ENCODE results near the gene CPLX1. TPM values are rescaled to one million over a fixed set of nuclear protein-coding genes. Genes with fewer than 3 reads are reported as not detected.
"Not testable (repeated sequence)": the region's sequence is repeated elsewhere in the genome, so short reads cannot be mapped to it uniquely, and the experiment has no call there.

The CPLX1 gene
- total and polyA plus RNA-seq, 2 donors (not counting 1 experiment from before 2014, with no cell fraction given): 0.03 to 0.66 TPM

DNA sequence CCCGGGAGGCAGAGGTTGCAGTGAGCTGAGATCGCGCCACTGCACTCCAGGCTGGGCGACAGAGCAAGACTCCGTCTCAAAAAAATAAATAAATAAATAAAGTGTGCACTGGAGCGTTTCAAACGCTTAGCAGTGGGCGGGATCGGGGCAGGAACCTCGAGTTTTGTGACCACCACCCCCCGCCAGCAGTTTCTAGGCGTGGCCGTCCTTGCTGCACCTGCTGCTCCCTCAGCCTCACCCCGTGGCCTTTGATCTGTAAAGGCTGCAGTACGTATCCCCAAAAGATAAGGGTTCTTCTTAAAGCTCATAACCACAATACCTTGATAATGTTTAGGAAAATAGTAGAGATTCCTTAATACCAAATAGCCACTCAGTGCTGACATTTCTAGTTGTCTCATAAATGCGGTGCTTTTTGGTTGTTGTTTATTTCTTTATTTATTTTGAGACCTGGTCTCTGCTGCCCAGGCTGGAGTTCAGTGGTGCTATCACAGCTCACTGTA lies 87.1 kb downstream of the CPLX1 start:
- Histone ChIP-seq H3K4me1 (ENCODE audit: control insufficient read depth, extremely low read depth, insufficient read depth, low read length) (no peaks in the 10 kb centered on the region), H3K27ac (ENCODE audit: insufficient read depth, low read length) (no peak overlapping the region), H3K79me2 (ENCODE audit: control insufficient read depth, insufficient read depth, low read length) (no peaks in the 10 kb centered on the region), H2AFZ (ENCODE audit: low read length) (no peak overlapping the region), H3K4me2 (ENCODE audit: extremely low read depth, insufficient read depth, low read length) (no peak overlapping the region), H3K9me3 (ENCODE audit: control insufficient read depth, insufficient read depth, low read depth, low read length) (no peaks in the 10 kb centered on the region), H4K20me1 (ENCODE audit: control insufficient read depth, extremely low read depth, insufficient read depth, low read length) (no peaks in the 10 kb centered on the region), H3K4me3 (replicated peaks in 1 of 4; ENCODE audit: control extremely low read depth in 1 of 4, insufficient read depth in 1 of 4, low read depth in 3 of 4, low read length in 4 of 4) (no peak overlapping the region), H3K27me3 (ENCODE audit: control insufficient read depth, insufficient read depth, low read length) (no peaks in the 10 kb centered on the region), H3K9ac (ENCODE audit: insufficient read depth, low read length) (no peak overlapping the region), H3K36me3 (ENCODE audit: control insufficient read depth, insufficient read depth, low read length) (peaks cover 25% of the 10 kb centered on the region)
- TF ChIP-seq CTCF (conservative IDR thresholded peaks at IDR 0.05 in 1 of 2, IDR thresholded peaks at IDR 0.05 in 1 of 2; ENCODE audit: low read depth in 1 of 2, low read length in 2 of 2) (no peak), EZH2 (IDR thresholded peaks at IDR 0.05; ENCODE audit: low read length, missing control alignments) (no peak)
- no peak for DNase-seq (ENCODE audit: low read depth in 2 of 2)

DNA sequence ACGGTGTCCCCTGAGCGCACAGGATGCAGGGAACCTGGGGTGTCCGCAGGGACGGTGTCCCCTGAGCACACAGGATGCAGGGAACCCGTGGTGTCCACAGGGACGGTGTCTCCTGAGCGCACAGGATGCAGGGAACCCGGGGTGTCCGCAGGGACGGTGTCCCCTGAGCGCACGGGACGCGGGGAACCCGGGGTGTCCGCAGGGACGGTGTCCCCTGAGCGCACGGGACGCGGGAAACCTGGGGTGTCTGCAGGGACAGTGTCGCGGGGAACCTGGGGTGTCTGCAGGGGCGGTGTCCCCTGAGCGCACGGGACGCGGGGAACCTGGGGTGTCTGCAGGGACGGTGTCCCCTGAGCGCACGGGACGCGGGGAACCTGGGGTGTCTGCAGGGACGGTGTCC lies 89.4 kb downstream of the CPLX1 start:
- H4K20me1 ChIP-seq (ENCODE audit: control insufficient read depth, extremely low read depth, insufficient read depth, low read length); H3K27me3 ChIP-seq (ENCODE audit: control insufficient read depth, insufficient read depth, low read length); H3K79me2 ChIP-seq (ENCODE audit: control insufficient read depth, insufficient read depth, low read length); H2AFZ ChIP-seq (ENCODE audit: low read length); H3K27ac ChIP-seq (ENCODE audit: insufficient read depth, low read length); H3K9ac ChIP-seq (ENCODE audit: insufficient read depth, low read length); H3K4me1 ChIP-seq (ENCODE audit: control insufficient read depth, extremely low read depth, insufficient read depth, low read length); H3K4me3 ChIP-seq (replicated peaks in 1 of 4; ENCODE audit: control extremely low read depth in 1 of 4, insufficient read depth in 1 of 4, low read depth in 3 of 4, low read length in 4 of 4); DNase-seq (ENCODE audit: low read depth in 2 of 2); H3K4me2 ChIP-seq (ENCODE audit: extremely low read depth, insufficient read depth, low read length); H3K9me3 ChIP-seq (ENCODE audit: control insufficient read depth, insufficient read depth, low read depth, low read length): not testable (repeated sequence)
- H3K36me3 ChIP-seq (ENCODE audit: control insufficient read depth, insufficient read depth, low read length): peaks cover 39% of the 10 kb centered on the region

- no peak overlapping the region for H3K27ac ChIP-seq (ENCODE audit: insufficient read depth, low read length)
- no peak overlapping the region for H3K4me2 ChIP-seq (ENCODE audit: extremely low read depth, insufficient read depth, low read length)
- H4K20me1 ChIP-seq (ENCODE audit: control insufficient read depth, extremely low read depth, insufficient read depth, low read length): no peaks in the 10 kb centered on the region
- no peaks in the 10 kb centered on the region for H3K79me2 ChIP-seq (ENCODE audit: control insufficient read depth, insufficient read depth, low read length)
- peaks cover 44% of the 10 kb centered on the region for H3K36me3 ChIP-seq (ENCODE audit: control insufficient read depth, insufficient read depth, low read length)
- no peaks in the 10 kb centered on the region for H3K27me3 ChIP-seq (ENCODE audit: control insufficient read depth, insufficient read depth, low read length)
- H3K4me3 ChIP-seq (replicated peaks in 1 of 4; ENCODE audit: control extremely low read depth in 1 of 4, insufficient read depth in 1 of 4, low read depth in 3 of 4, low read length in 4 of 4): no peak overlapping the region
- no peak overlapping the region for H2AFZ ChIP-seq (ENCODE audit: low read length)
- DNase-seq (ENCODE audit: low read depth in 2 of 2): no peak
- H3K9me3 ChIP-seq (ENCODE audit: control insufficient read depth, insufficient read depth, low read depth, low read length): no peaks in the 10 kb centered on the region
- H3K9ac ChIP-seq (ENCODE audit: insufficient read depth, low read length): no peak overlapping the region
- no peak for TF ChIP-seq EZH2 (IDR thresholded peaks at IDR 0.05; ENCODE audit: low read length, missing control alignments)
- TF ChIP-seq CTCF (conservative IDR thresholded peaks at IDR 0.05 in 1 of 2, IDR thresholded peaks at IDR 0.05 in 1 of 2; ENCODE audit: low read depth in 1 of 2, low read length in 2 of 2): no peak
- H3K4me1 ChIP-seq (ENCODE audit: control insufficient read depth, extremely low read depth, insufficient read depth, low read length): no peaks in the 10 kb centered on the region
Observed at GRCh38 chr4:735583-735982, 90.3 kb downstream of the CPLX1 start.

Other genes starting within 250 kb of the CPLX1 start
- gene TMEM271, start 249.8 kb downstream of the CPLX1 start, total RNA-seq: not detected in 2 replicates
- not detected in 2 replicates for gene TMEM271, start 249.8 kb downstream of the CPLX1 start, polyA plus RNA-seq
- gene PDE6B, start 200.6 kb downstream of the CPLX1 start, total RNA-seq: 2.1 and 2.8 TPM in 2 replicates
- 0.15 TPM in 1 of 2 replicates, not detected in the other for gene PDE6B, start 200.6 kb downstream of the CPLX1 start, polyA plus RNA-seq
- gene ATP5ME, start 151.9 kb downstream of the CPLX1 start, total RNA-seq: 204 and 257 TPM in 2 replicates
- gene ATP5ME, start 151.9 kb downstream of the CPLX1 start, polyA plus RNA-seq: 356 and 367 TPM in 2 replicates
- 13.4 and 14.4 TPM in 2 replicates for gene MYL5, start 151.6 kb downstream of the CPLX1 start, total RNA-seq
- 8.6 and 9.6 TPM in 2 replicates for gene MYL5, start 151.6 kb downstream of the CPLX1 start, polyA plus RNA-seq
- gene SLC49A3, start 137.0 kb downstream of the CPLX1 start, total RNA-seq: 3.9 and 5.1 TPM in 2 replicates
- gene SLC49A3, start 137.0 kb downstream of the CPLX1 start, polyA plus RNA-seq: 0.42 and 0.62 TPM in 2 replicates
- gene PCGF3, start 120.3 kb downstream of the CPLX1 start, total RNA-seq: 27.1 and 30.0 TPM in 2 replicates
- 24.8 and 25.6 TPM in 2 replicates for gene PCGF3, start 120.3 kb downstream of the CPLX1 start, polyA plus RNA-seq
- gene GAK, start 106.2 kb upstream of the CPLX1 start, total RNA-seq: 37.2 and 48.2 TPM in 2 replicates
- gene GAK, start 106.2 kb upstream of the CPLX1 start, polyA plus RNA-seq: 10.1 and 13.9 TPM in 2 replicates
- 10.3 and 16.3 TPM in 2 replicates for gene TMEM175, start 106.3 kb upstream of the CPLX1 start, total RNA-seq
- 23.9 and 29.2 TPM in 2 replicates for gene TMEM175, start 106.3 kb upstream of the CPLX1 start, polyA plus RNA-seq
- gene DGKQ, start 147.4 kb upstream of the CPLX1 start, total RNA-seq: 11.0 and 13.2 TPM in 2 replicates
- 2.1 and 3.0 TPM in 2 replicates for gene DGKQ, start 147.4 kb upstream of the CPLX1 start, polyA plus RNA-seq
- 10.3 and 11.1 TPM in 2 replicates for gene IDUA, start 160.9 kb upstream of the CPLX1 start, total RNA-seq
- 2.1 and 3.1 TPM in 2 replicates for gene IDUA, start 160.9 kb upstream of the CPLX1 start, polyA plus RNA-seq
- 0.26 and 0.33 TPM in 2 replicates for gene SLC26A1, start 167.3 kb upstream of the CPLX1 start, total RNA-seq
- gene SLC26A1, start 167.3 kb upstream of the CPLX1 start, polyA plus RNA-seq: 0.05 and 0.07 TPM in 2 replicates
- gene FGFRL1, start 185.5 kb upstream of the CPLX1 start, total RNA-seq: 5.6 and 6.1 TPM in 2 replicates
- gene FGFRL1, start 185.5 kb upstream of the CPLX1 start, polyA plus RNA-seq: 10.0 and 21.2 TPM in 2 replicates